ENCODE results near the gene PODNL1. TPM values are rescaled to one million over a fixed set of nuclear protein-coding genes. Genes with fewer than 3 reads are reported as not detected.
"Not testable (repeated sequence)": the region's sequence is repeated elsewhere in the genome, so short reads cannot be mapped to it uniquely, and the experiment has no call there.

Gene PODNL1
- total and polyA plus RNA-seq, 2 experiments from 2014 or later: 0.17 to 2.4 TPM

- no peaks in the 10 kb centered on the region for H3K9me2 ChIP-seq (replicated peaks; ENCODE audit: insufficient read depth)
- 95% methylated on average over 12 of the region's 12 CpGs for WGBS (ENCODE audit: low lambda C conversion rate, missing lambda C conversion rate)
- H3K27me3 ChIP-seq: no peaks in the 10 kb centered on the region
- TF ChIP-seq EZH2 (IDR thresholded peaks at IDR 0.05; ENCODE audit: borderline replicate concordance): no peak
- no peak for TF ChIP-seq EZH2phosphoT487 (IDR thresholded peaks at IDR 0.05; ENCODE audit: low read depth, severe bottlenecking, unreplicated experiment)
- no peak for TF ChIP-seq CTCF (IDR thresholded peaks at IDR 0.05; ENCODE audit: poor library complexity)
- H3K79me2 ChIP-seq: no peaks in the 10 kb centered on the region
- H4K20me1 ChIP-seq (ENCODE audit: insufficient read depth, poor library complexity, severe bottlenecking): no peaks in the 10 kb centered on the region
- no peak overlapping the region for H3K4me3 ChIP-seq
- no peaks in the 10 kb centered on the region for H3K9me3 ChIP-seq (ENCODE audit: low read depth)
- no peak overlapping the region for H2AFZ ChIP-seq
- peaks cover 12% of the 10 kb centered on the region for H3K4me1 ChIP-seq (ENCODE audit: insufficient read depth)
- DNase-seq (ENCODE audit: low spot score): no peak
- H3K27ac ChIP-seq: no peak overlapping the region
- no peaks in the 10 kb centered on the region for H3K36me3 ChIP-seq (replicated peaks; ENCODE audit: insufficient read depth, low read depth)
- no peak overlapping the region for H3K4me2 ChIP-seq
Observed at GRCh38 chr19:13976446-13976845, 38.2 kb upstream of the PODNL1 start.

- no peak for TF ChIP-seq EZH2phosphoT487 (IDR thresholded peaks at IDR 0.05; ENCODE audit: low read depth, severe bottlenecking, unreplicated experiment)
- no peak for TF ChIP-seq CTCF (IDR thresholded peaks at IDR 0.05; ENCODE audit: poor library complexity)
- no peak for TF ChIP-seq EZH2 (IDR thresholded peaks at IDR 0.05; ENCODE audit: borderline replicate concordance)
- H3K36me3 ChIP-seq (replicated peaks; ENCODE audit: insufficient read depth, low read depth): no peaks in the 10 kb centered on the region
- H3K79me2 ChIP-seq: no peaks in the 10 kb centered on the region
- WGBS (ENCODE audit: low lambda C conversion rate, missing lambda C conversion rate): 96% methylated on average over 11 of the region's 11 CpGs
- H3K9me2 ChIP-seq (replicated peaks; ENCODE audit: insufficient read depth): no peaks in the 10 kb centered on the region
- H3K4me2 ChIP-seq: no peak overlapping the region
- H4K20me1 ChIP-seq (ENCODE audit: insufficient read depth, poor library complexity, severe bottlenecking): no peaks in the 10 kb centered on the region
- H2AFZ ChIP-seq: no peak overlapping the region
- H3K9me3 ChIP-seq (ENCODE audit: low read depth): no peaks in the 10 kb centered on the region
- H3K27ac ChIP-seq: no peak overlapping the region
- H3K4me1 ChIP-seq (ENCODE audit: insufficient read depth): peaks cover 12% of the 10 kb centered on the region
- DNase-seq (ENCODE audit: low spot score): no peak
- no peak overlapping the region for H3K4me3 ChIP-seq
- no peaks in the 10 kb centered on the region for H3K27me3 ChIP-seq
Observed at GRCh38 chr19:13975870-13976269, 37.7 kb upstream of the PODNL1 start.

GRCh38 chr19:13974073-13974472 lies 35.9 kb upstream of the PODNL1 start:
- Histone ChIP-seq H3K36me3 (replicated peaks; ENCODE audit: insufficient read depth, low read depth) (no peaks in the 10 kb centered on the region), H3K4me3 (no peak overlapping the region), H3K9me2 (replicated peaks; ENCODE audit: insufficient read depth) (no peaks in the 10 kb centered on the region), H3K27ac (no peak overlapping the region), H3K4me2 (no peak overlapping the region), H2AFZ (no peak overlapping the region), H3K79me2 (no peaks in the 10 kb centered on the region), H4K20me1 (ENCODE audit: insufficient read depth, poor library complexity, severe bottlenecking) (no peaks in the 10 kb centered on the region), H3K27me3 (no peaks in the 10 kb centered on the region), H3K9me3 (ENCODE audit: low read depth) (no peaks in the 10 kb centered on the region), H3K4me1 (ENCODE audit: insufficient read depth) (peaks cover 5% of the 10 kb centered on the region)
- TF ChIP-seq EZH2 (IDR thresholded peaks at IDR 0.05; ENCODE audit: borderline replicate concordance): no peak
- TF ChIP-seq CTCF (IDR thresholded peaks at IDR 0.05; ENCODE audit: poor library complexity): no peak
- TF ChIP-seq EZH2phosphoT487 (IDR thresholded peaks at IDR 0.05; ENCODE audit: low read depth, severe bottlenecking, unreplicated experiment): no peak
- DNase-seq (ENCODE audit: low spot score): peak; percentile 61
- WGBS (ENCODE audit: low lambda C conversion rate, missing lambda C conversion rate): 47% methylated on average over 12 of the region's 12 CpGs

- not testable (repeated sequence) for H3K4me1 ChIP-seq (ENCODE audit: insufficient read depth); H3K9me2 ChIP-seq (replicated peaks; ENCODE audit: insufficient read depth); H3K4me3 ChIP-seq; H4K20me1 ChIP-seq (ENCODE audit: insufficient read depth, poor library complexity, severe bottlenecking); DNase-seq (ENCODE audit: low spot score); H3K9me3 ChIP-seq (ENCODE audit: low read depth); H2AFZ ChIP-seq; H3K4me2 ChIP-seq; H3K79me2 ChIP-seq; H3K27me3 ChIP-seq; H3K27ac ChIP-seq; H3K36me3 ChIP-seq (replicated peaks; ENCODE audit: insufficient read depth, low read depth)
- WGBS (ENCODE audit: low lambda C conversion rate, missing lambda C conversion rate): 100% methylated on average over 3 of the region's 3 CpGs
Observed at GRCh38 chr19:13973479-13973878, 35.3 kb upstream of the PODNL1 start.
